BE2C (cell line): ENCODE data around the gene TBL2.
"Not testable (repeated sequence)": the region's sequence is repeated elsewhere in the genome, so short reads cannot be mapped to it uniquely, and the experiment has no call there.

ENCODE experiments used
- DNase-seq: peaks from one replicate; pipeline ENCODE4 v3.0.0-alpha.2; 2020
- H3K27me3 ChIP-seq: fragments of 250-450 bp; sonication (Bioruptor Pico); 2 replicates; pipeline ENCODE4 v1.5.1; 2020; ENCODE audit warnings: mild to moderate bottlenecking
- H3K36me3 ChIP-seq: fragments of 250-450 bp; sonication (Bioruptor Pico); 2 replicates; pipeline ENCODE4 v1.5.1; 2020; ENCODE audit warnings: mild to moderate bottlenecking
- H3K4me1 ChIP-seq: fragments of 250-450 bp; sonication (Bioruptor Pico); 2 replicates; pipeline ENCODE4 v1.5.1; 2020
- H3K4me3 ChIP-seq: 2 replicates; pipeline ENCODE4 v1.5.1; 2011; ENCODE audit warnings: low read depth, low read length
- H3K9me3 ChIP-seq: fragments of 250-450 bp; sonication (Bioruptor Pico); 2 replicates; pipeline ENCODE4 v1.5.1; 2020
- TF ChIP-seq, protein P1 (sequence below): IDR thresholded peaks from 2 replicates; pipeline ENCODE4 v1.5.1; 2012; ENCODE audit warnings: mild to moderate bottlenecking, low read depth, low read length

Gene TBL2

DNA sequence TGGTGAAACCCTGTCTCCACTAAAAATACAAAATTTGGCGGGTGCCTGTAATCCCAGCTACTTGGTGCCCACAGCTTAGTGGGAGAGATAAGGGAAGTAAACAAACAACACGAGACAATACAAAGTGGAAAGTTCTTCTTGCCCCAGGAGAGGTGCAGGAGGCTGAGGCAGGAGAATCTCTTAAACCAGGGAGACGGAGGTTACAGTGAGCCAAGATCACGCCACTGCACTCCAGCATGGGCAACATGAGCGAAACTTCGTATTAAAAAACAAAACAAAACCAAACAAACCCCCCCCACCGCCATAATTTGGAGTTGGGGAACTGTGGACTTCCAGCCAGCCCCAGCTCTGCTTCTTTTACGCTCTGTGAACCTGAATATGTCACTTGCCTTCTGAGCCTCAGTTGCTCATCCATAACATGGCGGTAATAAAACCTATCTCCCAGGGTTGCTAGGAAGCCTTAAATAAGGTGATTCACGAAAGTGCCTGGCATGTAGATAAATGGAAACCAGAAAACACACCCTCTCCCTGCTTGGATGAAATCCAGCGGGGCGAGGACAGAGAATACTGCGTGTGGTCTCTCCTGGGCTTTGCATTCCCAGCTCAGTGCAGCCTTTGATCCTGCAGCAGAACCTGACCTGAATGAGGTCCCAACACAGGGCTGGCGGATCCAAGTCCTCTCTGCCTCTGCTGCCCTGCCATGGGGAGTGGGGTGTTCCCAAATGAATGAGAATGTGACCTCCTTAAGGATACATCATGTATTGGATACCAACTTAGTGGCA lies 35.8 kb upstream of the TBL2 start:
- H3K36me3 ChIP-seq, result no peaks in the 10 kb centered on the region
- no peaks in the 10 kb centered on the region for H3K27me3 ChIP-seq
- TF ChIP-seq, protein P1, sequence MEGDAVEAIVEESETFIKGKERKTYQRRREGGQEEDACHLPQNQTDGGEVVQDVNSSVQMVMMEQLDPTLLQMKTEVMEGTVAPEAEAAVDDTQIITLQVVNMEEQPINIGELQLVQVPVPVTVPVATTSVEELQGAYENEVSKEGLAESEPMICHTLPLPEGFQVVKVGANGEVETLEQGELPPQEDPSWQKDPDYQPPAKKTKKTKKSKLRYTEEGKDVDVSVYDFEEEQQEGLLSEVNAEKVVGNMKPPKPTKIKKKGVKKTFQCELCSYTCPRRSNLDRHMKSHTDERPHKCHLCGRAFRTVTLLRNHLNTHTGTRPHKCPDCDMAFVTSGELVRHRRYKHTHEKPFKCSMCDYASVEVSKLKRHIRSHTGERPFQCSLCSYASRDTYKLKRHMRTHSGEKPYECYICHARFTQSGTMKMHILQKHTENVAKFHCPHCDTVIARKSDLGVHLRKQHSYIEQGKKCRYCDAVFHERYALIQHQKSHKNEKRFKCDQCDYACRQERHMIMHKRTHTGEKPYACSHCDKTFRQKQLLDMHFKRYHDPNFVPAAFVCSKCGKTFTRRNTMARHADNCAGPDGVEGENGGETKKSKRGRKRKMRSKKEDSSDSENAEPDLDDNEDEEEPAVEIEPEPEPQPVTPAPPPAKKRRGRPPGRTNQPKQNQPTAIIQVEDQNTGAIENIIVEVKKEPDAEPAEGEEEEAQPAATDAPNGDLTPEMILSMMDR, result no peak
- H3K4me1 ChIP-seq, result no peaks in the 10 kb centered on the region; the same call in 1 of the 2 replicates
- no peak overlapping the region for H3K4me3 ChIP-seq
- DNase-seq, result no peak
- no peaks in the 10 kb centered on the region for H3K9me3 ChIP-seq

DNA sequence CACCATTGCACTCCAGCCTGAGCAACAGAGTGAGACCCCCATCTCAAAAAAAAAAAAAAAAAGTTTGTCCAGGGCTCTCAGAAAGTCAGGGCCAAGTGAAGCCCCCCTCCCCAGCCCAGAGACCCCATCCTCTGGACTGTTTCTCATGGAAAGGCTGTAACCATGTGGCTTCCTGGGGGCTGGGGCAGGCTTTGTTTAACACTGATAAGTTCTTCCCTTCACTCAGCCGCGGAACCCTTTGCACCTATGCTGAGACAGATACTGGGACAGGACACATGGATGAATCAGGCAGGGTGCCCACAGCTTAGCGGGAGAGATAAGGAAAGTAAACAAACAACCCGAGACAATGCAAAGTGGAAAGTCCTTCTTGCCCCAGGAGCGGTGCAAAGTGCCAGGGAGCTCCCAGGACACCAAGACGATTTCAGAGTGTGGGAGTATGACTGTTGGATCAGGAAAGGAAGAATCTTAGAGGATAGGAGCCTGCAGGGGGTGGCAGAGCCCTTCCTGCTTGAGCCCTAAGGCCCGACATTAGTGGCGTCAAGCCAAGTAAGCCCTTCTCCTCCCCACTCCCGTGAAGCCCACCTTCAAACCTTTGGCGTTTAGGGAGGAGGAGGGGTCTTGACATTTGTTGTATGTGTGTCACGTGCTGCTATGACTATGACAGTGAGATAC lies 34.4 kb upstream of the TBL2 start:
- Histone ChIP-seq H3K4me3 (no peak overlapping the region), H3K4me1 (no peaks in the 10 kb centered on the region; the same call in 1 of the 2 replicates), H3K27me3 (no peaks in the 10 kb centered on the region), H3K36me3 (no peaks in the 10 kb centered on the region), H3K9me3 (no peaks in the 10 kb centered on the region)
- TF ChIP-seq, protein P1, result peak; percentile 33
- peak; percentile 39 for DNase-seq

DNA sequence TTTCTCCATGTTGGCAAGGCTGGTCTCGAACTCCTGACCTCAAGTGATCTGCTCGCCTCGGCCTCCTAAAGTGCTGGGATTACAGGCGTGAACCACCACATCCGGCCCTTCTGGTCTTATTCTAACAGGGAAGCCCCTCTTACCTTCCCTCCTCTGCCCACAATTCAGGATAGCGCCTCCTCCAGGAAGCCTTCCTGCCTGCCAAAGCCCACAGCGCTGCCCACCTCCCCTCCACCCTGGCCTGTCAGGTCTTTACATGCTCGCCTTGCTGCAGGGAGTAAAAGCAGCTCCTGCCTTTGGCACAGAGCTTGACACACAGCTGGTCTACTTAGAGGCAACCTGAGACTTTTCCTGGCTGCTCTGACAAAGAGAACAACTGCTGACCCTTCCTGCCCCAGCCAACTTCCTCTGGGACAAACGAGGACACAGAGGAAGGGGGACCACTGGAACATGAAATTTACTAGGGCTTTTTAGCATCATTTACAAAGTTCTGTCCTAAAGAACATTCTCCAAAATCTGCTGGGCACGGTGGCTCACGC lies 32.7 kb upstream of the TBL2 start:
- Histone ChIP-seq H3K9me3 (no peaks in the 10 kb centered on the region), H3K4me1 (no peaks in the 10 kb centered on the region; the same call in 1 of the 2 replicates), H3K36me3 (no peaks in the 10 kb centered on the region), H3K27me3 (peaks cover 5% of the 10 kb centered on the region), H3K4me3 (no peak overlapping the region)
- TF ChIP-seq, protein P1, result no peak
- no peak for DNase-seq

DNA sequence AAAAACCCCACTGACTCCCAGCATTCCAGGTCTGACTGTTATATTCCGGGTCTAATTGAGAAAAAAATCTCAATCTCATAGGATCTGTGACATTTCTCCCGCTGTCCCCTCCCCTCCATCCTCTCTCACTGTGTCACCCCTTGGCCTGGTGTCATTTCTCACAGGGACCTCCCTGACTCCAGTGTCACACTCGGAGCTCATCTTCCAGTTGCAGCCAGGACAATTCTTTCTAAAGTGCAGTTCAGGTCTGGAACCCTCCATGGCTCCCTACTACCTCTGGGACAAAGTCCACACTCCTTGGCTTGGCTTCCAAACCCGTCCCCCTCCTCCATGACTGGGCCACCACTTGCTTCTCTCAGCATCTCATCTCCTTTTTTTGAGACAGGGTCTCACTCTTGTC lies 31.7 kb upstream of the TBL2 start:
- TF ChIP-seq, protein P1, result no peak
- DNase-seq, result no peak
- Histone ChIP-seq H3K27me3 (peaks cover 15% of the 10 kb centered on the region), H3K4me1 (no peaks in the 10 kb centered on the region; the same call in 1 of the 2 replicates), H3K4me3 (no peak overlapping the region), H3K9me3 (no peaks in the 10 kb centered on the region), H3K36me3 (no peaks in the 10 kb centered on the region)

DNA sequence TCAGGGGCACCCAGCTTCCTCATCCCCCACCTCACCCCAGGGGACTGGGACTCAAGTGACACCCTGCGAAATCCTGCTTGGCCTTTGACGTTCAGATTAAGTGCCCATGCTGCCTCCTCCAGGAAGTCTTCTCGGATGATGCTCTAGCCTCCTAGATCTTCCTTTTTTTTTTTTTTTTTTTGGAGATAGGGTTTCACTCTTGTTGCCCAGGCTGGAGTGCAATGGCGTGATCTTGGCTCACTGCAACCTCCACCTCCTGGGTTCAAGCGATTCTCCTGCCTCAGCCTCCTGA lies 29.3 kb upstream of the TBL2 start:
- not testable (repeated sequence) for H3K9me3 ChIP-seq, H3K4me1 ChIP-seq, H3K4me3 ChIP-seq, DNase-seq, H3K36me3 ChIP-seq
- peaks cover 20% of the 10 kb centered on the region for H3K27me3 ChIP-seq

DNA sequence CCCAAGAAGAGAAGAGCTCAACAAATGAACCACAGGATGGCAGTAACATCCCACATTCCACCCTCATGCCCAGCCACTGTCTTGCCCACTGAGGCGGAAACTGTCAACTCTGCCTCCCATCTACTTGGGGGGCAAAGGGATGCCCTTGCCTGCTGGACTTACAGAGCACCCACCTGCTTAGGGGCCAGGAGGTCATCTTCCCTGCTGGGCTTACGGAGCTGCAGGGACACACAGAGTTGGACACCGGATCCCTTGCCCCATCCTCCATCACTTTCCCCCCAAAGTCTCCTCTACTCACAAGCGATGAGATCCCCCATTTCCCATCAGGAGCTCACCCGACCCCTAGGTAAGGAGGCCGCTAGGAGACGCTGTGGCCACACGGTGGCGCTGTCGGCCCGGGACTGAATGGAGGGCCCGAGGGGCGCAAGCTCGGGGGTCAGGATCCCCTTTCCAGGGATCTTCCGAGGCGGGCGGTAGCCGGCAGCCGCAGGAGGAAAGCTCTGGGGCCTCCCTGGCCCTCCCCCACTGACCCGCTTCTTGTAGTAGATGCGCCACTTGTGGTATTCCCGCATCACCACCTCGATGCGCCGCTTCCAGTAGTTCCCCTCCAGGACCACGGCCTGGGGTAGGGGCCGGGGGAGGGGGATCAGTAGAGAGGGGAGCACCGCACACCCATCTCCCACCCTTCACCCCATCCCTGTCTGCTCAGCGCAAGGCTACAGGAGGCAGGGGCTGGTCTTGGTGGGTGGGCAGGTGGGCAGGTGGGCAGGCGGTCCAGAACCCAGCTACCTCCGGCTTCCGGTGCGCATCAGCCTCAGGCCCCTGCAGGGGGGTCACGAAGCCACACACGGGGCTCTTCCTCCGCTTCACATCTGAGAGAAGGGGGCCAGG lies 28.7 kb upstream of the TBL2 start:
- H3K4me3 ChIP-seq, result no peak overlapping the region
- no peaks in the 10 kb centered on the region for H3K36me3 ChIP-seq
- TF ChIP-seq, protein P1, result peak; percentile 93
- peaks cover 20% of the 10 kb centered on the region for H3K27me3 ChIP-seq
- H3K9me3 ChIP-seq, result no peaks in the 10 kb centered on the region
- no peaks in the 10 kb centered on the region for H3K4me1 ChIP-seq
- peak; percentile 84 for DNase-seq
